GM19099 (cell line): ENCODE results near the gene MOCS1.

Source experiments
- POLR2A ChIP-seq: IDR thresholded peaks from 3 replicates; pipeline ENCODE4 v1.6.1; 2011; ENCODE audit warnings: low read depth; ENCODE audit not compliant: insufficient read length; ENCODE audit errors: extremely low read depth

MOCS1 gene

GRCh38 chr6:39913391-39913916 lies 20.8 kb downstream of the MOCS1 start:
- TF ChIP-seq POLR2A: no peak

- no peak for TF ChIP-seq POLR2A
Observed at GRCh38 chr6:39912446-39912845, 21.8 kb downstream of the MOCS1 start.

GRCh38 chr6:39911513-39912125 lies 22.6 kb downstream of the MOCS1 start:
- TF ChIP-seq POLR2A: no peak

GRCh38 chr6:39910744-39911143 lies 23.5 kb downstream of the MOCS1 start:
- no peak for TF ChIP-seq POLR2A

- no peak for TF ChIP-seq POLR2A
Observed at GRCh38 chr6:39910164-39910563, 24.1 kb downstream of the MOCS1 start.

GRCh38 chr6:39909701-39910100 lies 24.6 kb downstream of the MOCS1 start:
- TF ChIP-seq POLR2A: no peak

- TF ChIP-seq POLR2A: no peak
Observed at GRCh38 chr6:39908838-39909583, 25.3 kb downstream of the MOCS1 start.

GRCh38 chr6:39907871-39908575 lies 26.2 kb downstream of the MOCS1 start:
- no peak for TF ChIP-seq POLR2A

GRCh38 chr6:39906318-39906761 lies 27.9 kb downstream of the MOCS1 start:
- TF ChIP-seq POLR2A: no peak

GRCh38 chr6:39905640-39905975 lies 28.7 kb downstream of the MOCS1 start:
- TF ChIP-seq POLR2A: no peak

- TF ChIP-seq POLR2A: no peak
Observed at GRCh38 chr6:39904946-39905639, 29.2 kb downstream of the MOCS1 start.

- TF ChIP-seq POLR2A: no peak
Observed at GRCh38 chr6:39903656-39904055, 30.6 kb downstream of the MOCS1 start.

- no peak for TF ChIP-seq POLR2A
Observed at GRCh38 chr6:39902786-39903465, 31.3 kb downstream of the MOCS1 start.

GRCh38 chr6:39902136-39902535 lies 32.1 kb downstream of the MOCS1 start:
- no peak for TF ChIP-seq POLR2A

- no peak for TF ChIP-seq POLR2A
Observed at GRCh38 chr6:39901670-39902069, 32.6 kb downstream of the MOCS1 start.

GRCh38 chr6:39901116-39901655 lies 33.1 kb downstream of the MOCS1 start:
- no peak for TF ChIP-seq POLR2A
